ENCODE data around the gene KRTAP5-5.
"Not testable (repeated sequence)": the region's sequence is repeated elsewhere in the genome, so short reads cannot be mapped to it uniquely, and the experiment has no call there.

KRTAP5-5 gene

DNA sequence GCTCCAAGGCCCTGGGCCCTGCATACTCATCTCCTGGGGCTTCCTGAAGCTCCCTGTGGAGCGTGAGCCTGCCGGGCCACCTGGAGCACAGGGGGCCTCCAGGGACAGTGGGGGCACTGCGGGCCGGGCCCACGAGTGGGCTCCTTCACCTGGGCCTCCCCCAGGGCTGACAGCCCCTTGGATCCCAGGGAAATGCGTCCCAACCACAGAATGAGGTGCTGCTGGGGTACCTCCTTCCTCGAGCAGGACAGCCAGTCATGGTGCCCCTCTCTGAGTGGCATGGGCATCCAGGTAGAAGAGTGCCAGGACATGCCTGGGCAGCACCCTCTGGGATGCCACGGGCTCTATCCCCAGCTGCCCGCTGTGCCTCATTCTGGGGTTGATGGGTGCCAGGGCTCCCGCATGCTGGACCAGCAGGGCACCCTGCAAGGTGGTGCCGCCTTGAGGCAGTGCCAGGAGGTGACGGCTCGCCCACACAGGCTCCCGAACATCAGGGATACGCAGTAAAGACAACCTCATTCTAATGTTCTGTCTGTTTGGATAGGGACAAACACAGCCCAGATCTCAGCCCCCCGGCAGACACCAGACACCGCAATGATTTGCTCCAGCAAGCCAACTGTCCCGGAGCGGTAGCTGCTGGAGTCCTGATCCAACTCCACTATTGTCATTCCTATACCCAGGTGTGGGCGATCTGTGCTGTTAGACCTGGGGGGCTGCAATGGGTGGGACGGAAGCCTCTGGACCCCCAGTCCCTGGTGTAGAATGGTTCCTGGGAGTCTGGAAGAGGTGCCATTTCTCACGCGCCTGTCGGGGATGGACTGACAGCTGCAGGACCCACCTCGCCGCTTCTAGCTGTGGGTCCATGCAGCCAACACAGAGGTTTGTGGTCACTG, 25.8 kb downstream of the KRTAP5-5 start:
- TF ChIP-seq POU2F2 (IDR thresholded peaks at IDR 0.05; ENCODE audit: low read depth, low read length), result no peak
- TF ChIP-seq TAF1 (IDR thresholded peaks at IDR 0.05; ENCODE audit: low read depth, low read length), result no peak
- no peak for TF ChIP-seq PAX5 (IDR thresholded peaks at IDR 0.05; ENCODE audit: insufficient read depth, low read length, severe bottlenecking)
- no peak for TF ChIP-seq POLR2A (IDR thresholded peaks at IDR 0.05; ENCODE audit: low read depth, low read length)
- TF ChIP-seq POLR2AphosphoS5 (IDR thresholded peaks at IDR 0.05; ENCODE audit: low read depth, low read length), result no peak
- TF ChIP-seq SPI1 (IDR thresholded peaks at IDR 0.05; ENCODE audit: low read depth, low read length), result no peak
- FAIRE-seq (no peak), DNase-seq (ENCODE audit: insufficient read length, low spot score) (no peak)

GRCh38 chr11:1656061-1656441, 26.5 kb downstream of the KRTAP5-5 start:
- TF ChIP-seq PAX5 (IDR thresholded peaks at IDR 0.05; ENCODE audit: insufficient read depth, low read length, severe bottlenecking) (no peak), POLR2A (IDR thresholded peaks at IDR 0.05; ENCODE audit: low read depth, low read length) (no peak), SPI1 (IDR thresholded peaks at IDR 0.05; ENCODE audit: low read depth, low read length) (no peak), POLR2AphosphoS5 (IDR thresholded peaks at IDR 0.05; ENCODE audit: low read depth, low read length) (no peak)
- FAIRE-seq (no peak), DNase-seq (ENCODE audit: insufficient read length, low spot score) (no peak)

GRCh38 chr11:1656670-1657069, 27.1 kb downstream of the KRTAP5-5 start:
- DNase-seq (ENCODE audit: insufficient read length, low spot score) (no peak), FAIRE-seq (no peak)
- TF ChIP-seq TAF1 (IDR thresholded peaks at IDR 0.05; ENCODE audit: low read depth, low read length) (no peak), POLR2AphosphoS5 (IDR thresholded peaks at IDR 0.05; ENCODE audit: low read depth, low read length) (no peak), SPI1 (IDR thresholded peaks at IDR 0.05; ENCODE audit: low read depth, low read length) (no peak), POLR2A (IDR thresholded peaks at IDR 0.05; ENCODE audit: low read depth, low read length) (no peak), PAX5 (IDR thresholded peaks at IDR 0.05; ENCODE audit: insufficient read depth, low read length, severe bottlenecking) (no peak), POU2F2 (IDR thresholded peaks at IDR 0.05; ENCODE audit: low read depth, low read length) (no peak)

DNA sequence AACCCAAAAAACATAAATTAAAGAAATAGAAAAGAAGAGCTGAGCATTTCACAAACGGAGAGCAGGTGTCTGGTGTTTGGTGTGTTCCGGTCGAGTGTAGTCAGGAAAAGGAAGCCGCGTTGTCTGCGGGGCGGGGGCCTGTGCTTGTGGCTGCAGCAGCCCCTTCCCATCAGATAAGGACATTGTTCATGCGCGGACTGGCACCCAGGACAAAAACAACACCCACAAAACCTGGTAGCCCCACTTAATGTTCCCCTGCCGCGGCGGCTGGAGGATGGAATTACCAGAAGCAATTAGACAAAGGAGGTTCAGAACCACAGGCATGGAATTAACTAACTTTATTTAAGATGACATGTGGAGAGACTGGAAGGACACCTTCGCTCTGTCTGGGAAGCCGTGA, 29.9 kb downstream of the KRTAP5-5 start:
- DNase-seq (ENCODE audit: insufficient read length, low spot score), result no peak
- no peak for FAIRE-seq
- no peak for TF ChIP-seq POU2F2 (IDR thresholded peaks at IDR 0.05; ENCODE audit: low read depth, low read length)
- no peak for TF ChIP-seq TAF1 (IDR thresholded peaks at IDR 0.05; ENCODE audit: low read depth, low read length)
- no peak for TF ChIP-seq PAX5 (IDR thresholded peaks at IDR 0.05; ENCODE audit: insufficient read depth, low read length, severe bottlenecking)
- TF ChIP-seq POLR2A (IDR thresholded peaks at IDR 0.05; ENCODE audit: low read depth, low read length), result no peak
- TF ChIP-seq POLR2AphosphoS5 (IDR thresholded peaks at IDR 0.05; ENCODE audit: low read depth, low read length), result no peak
- no peak for TF ChIP-seq SPI1 (IDR thresholded peaks at IDR 0.05; ENCODE audit: low read depth, low read length)

GRCh38 chr11:1660111-1660867, 30.7 kb downstream of the KRTAP5-5 start:
- DNase-seq (ENCODE audit: insufficient read length, low spot score) (no peak), FAIRE-seq (no peak)
- TF ChIP-seq POLR2A (IDR thresholded peaks at IDR 0.05; ENCODE audit: low read depth, low read length) (no peak), PAX5 (IDR thresholded peaks at IDR 0.05; ENCODE audit: insufficient read depth, low read length, severe bottlenecking) (no peak), POLR2AphosphoS5 (IDR thresholded peaks at IDR 0.05; ENCODE audit: low read depth, low read length) (no peak), POU2F2 (IDR thresholded peaks at IDR 0.05; ENCODE audit: low read depth, low read length) (no peak), TAF1 (IDR thresholded peaks at IDR 0.05; ENCODE audit: low read depth, low read length) (no peak), SPI1 (IDR thresholded peaks at IDR 0.05; ENCODE audit: low read depth, low read length) (no peak)

GRCh38 chr11:1661454-1662269, 32.1 kb downstream of the KRTAP5-5 start:
- not testable (repeated sequence) for FAIRE-seq; DNase-seq (ENCODE audit: insufficient read length, low spot score)

DNA sequence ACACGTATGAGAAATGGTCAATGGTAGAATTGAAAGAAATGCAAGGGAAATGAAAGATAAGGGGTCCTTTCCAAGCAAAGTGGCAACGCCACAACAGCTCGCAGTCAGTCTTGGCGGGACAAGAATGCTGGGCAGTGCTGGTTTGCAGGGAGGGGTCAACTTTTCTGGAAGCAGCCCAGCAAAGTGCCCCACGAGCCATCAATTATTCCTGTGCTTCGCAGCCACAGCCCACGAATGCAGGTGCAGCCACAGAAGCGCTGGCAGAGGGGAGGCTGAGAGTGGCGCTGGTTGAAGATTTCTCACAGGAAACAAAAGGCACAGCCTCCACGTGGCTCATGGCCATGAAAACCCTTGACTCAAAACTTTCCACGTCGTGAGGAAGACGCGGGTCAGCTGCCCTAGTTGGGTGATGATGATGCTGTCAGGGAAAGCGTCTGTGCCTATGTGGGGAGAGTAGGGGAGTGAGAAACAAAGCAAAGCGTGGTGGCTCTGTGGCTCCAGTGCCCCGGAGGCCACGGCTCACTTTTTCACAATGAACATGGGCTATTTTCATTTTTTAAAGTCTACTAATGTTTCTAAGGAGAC, 33.2 kb downstream of the KRTAP5-5 start:
- not testable (repeated sequence) for DNase-seq (ENCODE audit: insufficient read length, low spot score); FAIRE-seq

DNA sequence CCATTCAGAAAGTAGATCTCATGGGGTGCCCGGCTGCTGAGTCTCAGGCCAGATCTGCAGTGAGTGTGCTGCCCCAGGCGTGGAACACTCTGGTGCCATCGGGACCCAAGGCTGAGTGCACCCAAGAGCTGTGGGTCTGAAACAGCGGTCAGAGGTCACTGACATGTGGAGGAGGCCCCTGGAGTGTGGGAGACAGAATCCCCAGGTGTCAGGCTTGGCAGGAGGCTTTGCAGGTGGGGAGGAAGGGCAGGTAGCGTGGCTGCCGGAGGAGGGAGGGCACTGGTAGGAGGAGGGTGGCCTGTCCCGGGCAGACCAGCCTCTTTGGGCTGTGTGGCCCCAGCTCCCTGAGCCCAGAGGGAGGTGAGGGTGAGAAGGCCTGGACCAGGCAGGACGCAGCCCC, 35.7 kb downstream of the KRTAP5-5 start:
- TF ChIP-seq POU2F2 (IDR thresholded peaks at IDR 0.05; ENCODE audit: low read depth, low read length), result no peak
- no peak for TF ChIP-seq POLR2AphosphoS5 (IDR thresholded peaks at IDR 0.05; ENCODE audit: low read depth, low read length)
- no peak for TF ChIP-seq PAX5 (IDR thresholded peaks at IDR 0.05; ENCODE audit: insufficient read depth, low read length, severe bottlenecking)
- TF ChIP-seq POLR2A (IDR thresholded peaks at IDR 0.05; ENCODE audit: low read depth, low read length), result no peak
- no peak for TF ChIP-seq TAF1 (IDR thresholded peaks at IDR 0.05; ENCODE audit: low read depth, low read length)
- no peak for TF ChIP-seq SPI1 (IDR thresholded peaks at IDR 0.05; ENCODE audit: low read depth, low read length)
- no peak for DNase-seq (ENCODE audit: insufficient read length, low spot score)
- no peak for FAIRE-seq

DNA sequence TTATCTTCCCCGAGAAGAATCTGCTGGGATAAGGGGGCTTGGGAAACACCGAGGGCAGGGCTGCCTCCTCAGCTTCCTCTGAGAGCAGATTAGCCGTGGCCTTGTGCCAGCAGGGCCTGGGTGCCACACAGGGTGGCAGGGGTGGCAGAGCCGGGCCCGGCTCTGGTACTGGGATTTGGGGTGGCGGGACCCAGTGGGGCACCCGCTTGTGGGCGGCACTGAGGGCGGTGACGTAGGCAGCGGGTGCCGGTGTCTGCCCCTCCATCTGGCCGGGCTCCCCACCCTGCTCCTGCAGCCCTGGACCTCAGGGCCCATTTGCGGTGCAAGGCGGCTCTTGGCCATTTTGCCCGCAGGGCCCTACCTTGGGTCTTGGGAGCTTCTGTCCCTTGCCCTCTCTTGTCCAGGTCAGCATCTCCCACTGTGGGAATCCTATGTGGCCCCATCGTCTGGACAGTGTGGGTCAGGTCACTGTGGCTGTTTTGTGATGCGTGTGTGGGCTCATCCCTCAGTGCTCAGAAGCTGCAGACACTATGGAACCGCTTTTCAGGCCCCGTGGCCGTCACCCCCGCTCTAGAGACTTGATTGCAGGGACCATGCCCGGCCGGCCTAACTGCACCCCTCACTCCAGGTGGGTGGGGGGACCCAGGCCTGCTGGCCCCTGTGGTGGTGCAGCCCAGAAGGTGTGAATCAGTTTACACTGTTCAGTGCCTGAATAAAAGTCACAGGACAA, 37.7 kb downstream of the KRTAP5-5 start:
- FAIRE-seq (no peak), DNase-seq (ENCODE audit: insufficient read length, low spot score) (no peak)
- no peak for TF ChIP-seq SPI1 (IDR thresholded peaks at IDR 0.05; ENCODE audit: low read depth, low read length)
- no peak for TF ChIP-seq POLR2A (IDR thresholded peaks at IDR 0.05; ENCODE audit: low read depth, low read length)
- no peak for TF ChIP-seq TAF1 (IDR thresholded peaks at IDR 0.05; ENCODE audit: low read depth, low read length)
- TF ChIP-seq PAX5 (IDR thresholded peaks at IDR 0.05; ENCODE audit: insufficient read depth, low read length, severe bottlenecking), result no peak
- TF ChIP-seq POU2F2 (IDR thresholded peaks at IDR 0.05; ENCODE audit: low read depth, low read length), result no peak

Measured in GM12891 (cell line).